Measurements from ENCODE around the gene PDE3A. TPM values are rescaled to one million over a fixed set of nuclear protein-coding genes. Genes with fewer than 3 reads are reported as not detected.

PDE3A gene
- total and polyA plus RNA-seq, 2 experiments from 2014 or later: 1.8 to 2.7 TPM

DNA sequence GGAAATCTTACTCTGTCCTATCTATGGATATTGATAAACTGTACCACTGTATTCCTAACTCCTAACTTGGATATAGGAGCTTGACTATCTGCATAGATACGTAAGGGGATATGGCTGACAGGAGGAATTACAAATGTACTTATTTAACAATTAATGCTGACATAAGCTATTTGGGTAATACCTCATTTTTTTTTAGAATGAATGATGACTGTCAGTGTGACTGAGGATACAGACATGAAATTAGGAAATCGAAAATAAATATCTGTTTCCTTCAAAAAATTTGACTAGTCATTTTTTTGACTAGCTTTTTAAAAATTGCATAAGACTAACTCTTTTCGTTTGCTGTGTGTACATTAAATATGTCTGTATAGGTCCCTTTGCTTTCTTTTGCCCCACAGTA lies 74.9 kb downstream of the PDE3A start:
- H3K4me3 ChIP-seq: no peak overlapping the region
- no peak overlapping the region for H3K27ac ChIP-seq
- TF ChIP-seq, protein P1, sequence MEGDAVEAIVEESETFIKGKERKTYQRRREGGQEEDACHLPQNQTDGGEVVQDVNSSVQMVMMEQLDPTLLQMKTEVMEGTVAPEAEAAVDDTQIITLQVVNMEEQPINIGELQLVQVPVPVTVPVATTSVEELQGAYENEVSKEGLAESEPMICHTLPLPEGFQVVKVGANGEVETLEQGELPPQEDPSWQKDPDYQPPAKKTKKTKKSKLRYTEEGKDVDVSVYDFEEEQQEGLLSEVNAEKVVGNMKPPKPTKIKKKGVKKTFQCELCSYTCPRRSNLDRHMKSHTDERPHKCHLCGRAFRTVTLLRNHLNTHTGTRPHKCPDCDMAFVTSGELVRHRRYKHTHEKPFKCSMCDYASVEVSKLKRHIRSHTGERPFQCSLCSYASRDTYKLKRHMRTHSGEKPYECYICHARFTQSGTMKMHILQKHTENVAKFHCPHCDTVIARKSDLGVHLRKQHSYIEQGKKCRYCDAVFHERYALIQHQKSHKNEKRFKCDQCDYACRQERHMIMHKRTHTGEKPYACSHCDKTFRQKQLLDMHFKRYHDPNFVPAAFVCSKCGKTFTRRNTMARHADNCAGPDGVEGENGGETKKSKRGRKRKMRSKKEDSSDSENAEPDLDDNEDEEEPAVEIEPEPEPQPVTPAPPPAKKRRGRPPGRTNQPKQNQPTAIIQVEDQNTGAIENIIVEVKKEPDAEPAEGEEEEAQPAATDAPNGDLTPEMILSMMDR (IDR thresholded peaks at IDR 0.05; ENCODE audit: low read depth, low read length): no peak
- H3K4me1 ChIP-seq (ENCODE audit: low read depth): peaks cover 5% of the 10 kb centered on the region
- DNase-seq (ENCODE audit: low read depth in 1 of 2, low spot score in 1 of 2): no peak
- H3K36me3 ChIP-seq: no peaks in the 10 kb centered on the region
- no peaks in the 10 kb centered on the region for H3K27me3 ChIP-seq
- no peaks in the 10 kb centered on the region for H3K9me3 ChIP-seq (ENCODE audit: low read depth)

DNA sequence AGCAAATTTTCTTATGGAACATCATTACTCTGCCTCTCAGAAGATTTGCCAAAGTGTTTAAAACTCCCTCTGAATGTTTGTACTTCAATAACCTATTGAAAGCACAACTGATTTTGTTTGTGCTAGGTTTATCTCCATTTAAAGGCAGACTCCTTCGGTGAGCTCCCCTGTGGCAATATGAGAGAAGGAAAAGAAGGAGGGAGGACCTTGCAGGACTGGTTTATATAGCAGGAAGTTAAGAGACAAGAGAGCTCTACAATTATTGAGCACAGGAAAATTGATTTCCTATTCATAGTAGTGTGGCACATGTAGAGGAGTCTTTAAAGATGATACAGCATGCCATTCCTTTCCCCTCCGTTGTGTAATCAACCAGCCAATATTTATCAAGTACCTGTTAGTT lies 75.5 kb downstream of the PDE3A start:
- H3K27me3 ChIP-seq: no peaks in the 10 kb centered on the region
- TF ChIP-seq, protein P1 (IDR thresholded peaks at IDR 0.05; ENCODE audit: low read depth, low read length): no peak
- no peak overlapping the region for H3K4me3 ChIP-seq
- DNase-seq (ENCODE audit: low read depth in 1 of 2, low spot score in 1 of 2): no peak
- H3K36me3 ChIP-seq: no peaks in the 10 kb centered on the region
- peaks cover 5% of the 10 kb centered on the region for H3K4me1 ChIP-seq (ENCODE audit: low read depth)
- no peaks in the 10 kb centered on the region for H3K9me3 ChIP-seq (ENCODE audit: low read depth)
- H3K27ac ChIP-seq: no peak overlapping the region

DNA sequence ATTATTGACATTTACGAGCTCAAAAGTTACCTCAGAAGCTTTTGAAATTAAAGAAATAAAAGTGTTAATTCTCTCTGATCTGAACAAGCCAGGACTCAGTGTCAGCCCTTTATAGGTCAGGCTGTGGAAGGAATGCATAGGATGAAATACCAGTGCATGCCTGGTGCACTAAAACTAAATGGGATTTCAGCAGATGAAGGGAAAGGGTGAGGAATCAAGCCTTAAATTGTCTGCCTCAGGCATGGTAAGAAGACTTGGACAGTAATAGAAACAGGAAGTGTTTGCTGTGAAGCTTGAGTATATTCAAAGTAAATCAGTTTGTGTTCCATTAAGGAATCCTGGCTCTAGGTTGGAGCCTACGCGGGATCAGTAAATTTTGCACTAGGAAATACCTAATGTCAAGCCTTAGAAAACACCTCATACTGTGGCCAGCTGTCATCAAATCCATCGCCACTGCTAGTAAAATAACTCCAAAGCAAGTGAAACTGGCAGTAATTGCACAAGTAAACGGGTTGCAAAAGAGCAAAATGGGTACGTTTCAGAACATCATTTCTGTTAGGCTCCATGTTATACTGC lies 76.3 kb downstream of the PDE3A start:
- TF ChIP-seq, protein P1 (IDR thresholded peaks at IDR 0.05; ENCODE audit: low read depth, low read length): no peak
- no peak overlapping the region for H3K27ac ChIP-seq
- no peaks in the 10 kb centered on the region for H3K36me3 ChIP-seq
- peak in 1 of 2 donors; percentile 9 for DNase-seq (ENCODE audit: low read depth in 1 of 2, low spot score in 1 of 2)
- H3K4me1 ChIP-seq (ENCODE audit: low read depth): peaks cover 5% of the 10 kb centered on the region
- no peaks in the 10 kb centered on the region for H3K27me3 ChIP-seq
- no peak overlapping the region for H3K4me3 ChIP-seq
- H3K9me3 ChIP-seq (ENCODE audit: low read depth): no peaks in the 10 kb centered on the region

DNA sequence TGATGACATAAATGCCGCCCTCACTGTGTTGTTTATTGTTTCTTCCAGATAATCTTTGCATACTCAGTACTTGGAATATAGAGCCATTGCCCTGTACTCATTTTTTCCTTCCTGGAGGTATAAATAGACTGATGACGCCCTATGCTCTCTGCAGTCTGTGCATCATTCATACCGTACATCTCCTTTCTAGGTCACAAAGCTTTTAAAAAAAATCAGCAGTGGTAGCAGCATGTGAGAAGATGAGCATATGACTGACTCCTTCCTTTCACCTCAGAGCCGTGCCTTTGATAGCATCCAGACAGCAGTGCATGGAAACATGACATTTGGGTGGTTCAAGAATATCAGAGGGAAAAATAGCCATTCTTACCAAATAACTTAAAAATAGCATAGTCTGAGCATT lies 77.3 kb downstream of the PDE3A start:
- no peak overlapping the region for H3K27ac ChIP-seq
- H3K27me3 ChIP-seq: no peaks in the 10 kb centered on the region

DNA sequence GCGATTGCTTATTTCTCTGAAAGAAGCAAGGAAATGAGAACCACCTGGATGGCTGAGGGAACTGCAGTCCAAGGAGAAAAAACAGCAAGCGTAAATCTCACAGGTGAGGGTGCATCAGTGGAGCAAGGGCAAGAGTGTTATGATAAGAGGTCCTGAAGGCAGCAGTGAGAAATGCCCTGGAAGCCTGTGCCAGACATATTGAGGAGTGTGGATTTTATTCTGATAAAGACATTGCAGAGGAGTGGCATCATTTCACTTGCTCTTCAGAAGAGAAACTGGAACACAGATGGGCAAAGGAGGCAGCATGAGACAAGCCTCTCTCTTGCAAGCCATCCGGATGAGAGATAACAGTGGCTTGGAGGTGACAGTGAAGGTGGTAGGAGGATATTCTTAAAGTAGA lies 78.5 kb downstream of the PDE3A start:
- no peaks in the 10 kb centered on the region for H3K27me3 ChIP-seq
- peaks cover 5% of the 10 kb centered on the region for H3K4me1 ChIP-seq (ENCODE audit: low read depth)
- TF ChIP-seq, protein P1 (IDR thresholded peaks at IDR 0.05; ENCODE audit: low read depth, low read length): no peak
- no peak for DNase-seq (ENCODE audit: low read depth in 1 of 2, low spot score in 1 of 2)
- H3K27ac ChIP-seq: no peak overlapping the region
- no peak overlapping the region for H3K4me3 ChIP-seq
- H3K9me3 ChIP-seq (ENCODE audit: low read depth): no peaks in the 10 kb centered on the region
- no peaks in the 10 kb centered on the region for H3K36me3 ChIP-seq

More for the DNA sequence above, 77.3 kb downstream of the PDE3A start:
- no peak overlapping the region for H3K4me3 ChIP-seq
- no peaks in the 10 kb centered on the region for H3K36me3 ChIP-seq
- H3K9me3 ChIP-seq (ENCODE audit: low read depth): no peaks in the 10 kb centered on the region
- DNase-seq (ENCODE audit: low read depth in 1 of 2, low spot score in 1 of 2): no peak
- TF ChIP-seq, protein P1 (IDR thresholded peaks at IDR 0.05; ENCODE audit: low read depth, low read length): no peak
- H3K4me1 ChIP-seq (ENCODE audit: low read depth): peaks cover 5% of the 10 kb centered on the region

Measured in cardiac muscle cell (in vitro differentiated cells and primary cell).